Gastroesophageal sphincter (tissue), 4 donors: ENCODE results near the gene CYP26C1. TPM values are rescaled to one million over a fixed set of nuclear protein-coding genes. Genes with fewer than 3 reads are reported as not detected.

ENCODE experiments used
- ATAC-seq: fragments of 150-250 bp; one replicate; pipeline ENCODE4 v1.9.1; 2016; ENCODE audit warnings: mild to moderate bottlenecking, moderate library complexity
- H3K27ac ChIP-seq, 4 donors: fragments of 200-600 bp; sonication (generic) in 3 of 4; 1 replicate in 3 of 4; 2 replicates in 1 of 4; pipeline ENCODE4 v1.5.1; 2016 to 2019
- H3K27me3 ChIP-seq: fragments of 200-600 bp; sonication (generic); one replicate; pipeline ENCODE4 v1.5.1; 2019
- H3K36me3 ChIP-seq, 2 donors: fragments of 200-600 bp; sonication (generic); one replicate each; pipeline ENCODE4 v1.5.1; 2019; ENCODE audit warnings: control low read depth in 1 of 2
- H3K4me1 ChIP-seq, 3 donors: fragments of 200-600 bp; sonication (generic); 1 replicate in 2 of 3; 2 replicates in 1 of 3; pipeline ENCODE4 v1.5.1; 2016 to 2019; ENCODE audit warnings: control low read depth in 2 of 3
- H3K4me3 ChIP-seq, 2 donors: fragments of 200-600 bp; sonication (generic); one replicate each; pipeline ENCODE4 v1.5.1; 2019; ENCODE audit warnings: mild to moderate bottlenecking in 1 of 2, moderate library complexity in 1 of 2
- H3K9me3 ChIP-seq, 3 donors: fragments of 200-600 bp; sonication (generic); one replicate each; pipeline ENCODE4 v1.5.1; 2017 to 2019; ENCODE audit warnings: control low read depth in 2 of 3
- CTCF ChIP-seq, 4 experiments: fragments of 200-600 bp in 2 of 4; fragments of 450-650 bp in 2 of 4; sonication (generic) in 1 of 4; IDR thresholded peaks; one replicate each; pipeline ENCODE4 v1.5.1; 2017 to 2019; ENCODE audit warnings: antibody characterized with exemption in 4 of 4, mild to moderate bottlenecking in 2 of 4, moderate library complexity in 2 of 4
- EP300 ChIP-seq: sonication (generic); formaldehyde crosslinking; IDR thresholded peaks from one replicate; pipeline ENCODE4 v1.6.1; 2017; ENCODE audit warnings: antibody characterized with exemption, mild to moderate bottlenecking
- POLR2A ChIP-seq, 2 donors: fragments of 450-650 bp; IDR thresholded peaks; one replicate each; pipeline ENCODE4 v1.6.1; 2017; ENCODE audit warnings: antibody characterized with exemption in 2 of 2, mild to moderate bottlenecking in 2 of 2, moderate library complexity in 1 of 2
- POLR2AphosphoS5 ChIP-seq: sonication (generic); formaldehyde crosslinking; IDR thresholded peaks from one replicate; pipeline ENCODE4 v1.6.1; 2017; ENCODE audit warnings: antibody characterized with exemption
- WGBS, 2 donors: methylation state at CpG; one replicate each; pipeline ENCODE4 v1.1.5; 2018; ENCODE audit warnings: low coverage in 1 of 2; 5-methylcytosine and 5-hydroxymethylcytosine counted together
- total RNA-seq, 4 donors: library from RNA; depleted of rRNA; stranded (reverse); fragments of >200 nt; gene quantifications; one replicate each; pipeline ENCODE4 v1.1.0, GENCODE V29; 2016

Gene CYP26C1
- total RNA-seq, 4 donors from 2014 or later = 0.31 TPM; not detected in 3

GRCh38 chr10:93091960-93092359 lies 31.4 kb downstream of the CYP26C1 start:
- Histone ChIP-seq H3K4me3 (no peak overlapping the region), H3K4me1 (no peaks in the 10 kb centered on the region), H3K9me3 (no peaks in the 10 kb centered on the region), H3K36me3 (no peaks in the 10 kb centered on the region), H3K27ac (no peak overlapping the region), H3K27me3 (no peaks in the 10 kb centered on the region)
- no peak for ATAC-seq
- WGBS, 2 donors = 100% methylated on average over 3 of the region's 3 CpGs
- TF ChIP-seq POLR2A (IDR thresholded peaks at IDR 0.05) = no peak
- TF ChIP-seq CTCF (IDR thresholded peaks at IDR 0.05) = no peak
- no peak for TF ChIP-seq EP300
- TF ChIP-seq POLR2AphosphoS5 = no peak

DNA sequence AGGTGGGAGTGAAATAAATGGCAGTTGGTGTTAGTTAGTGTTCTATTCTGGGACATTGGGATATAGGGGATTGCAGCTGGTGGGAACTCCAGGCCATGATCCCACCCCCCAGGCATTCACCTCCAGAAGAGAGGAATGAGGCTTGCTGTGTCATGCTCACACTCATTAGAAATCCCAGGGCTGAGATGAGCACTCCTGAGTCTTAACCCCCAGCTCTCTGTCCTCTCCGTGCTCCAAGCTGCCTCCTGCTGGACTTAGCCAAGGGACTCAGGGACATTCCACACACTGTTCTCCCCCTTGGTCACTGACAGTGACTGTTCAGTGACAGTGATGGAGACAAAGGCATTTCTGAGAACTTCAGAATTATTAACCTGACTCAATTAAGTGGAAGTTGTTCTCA lies 34.6 kb downstream of the CYP26C1 start:
- no peak for TF ChIP-seq POLR2AphosphoS5
- no peak for TF ChIP-seq POLR2A (IDR thresholded peaks at IDR 0.05)
- TF ChIP-seq CTCF (IDR thresholded peaks at IDR 0.05) = no peak
- no peak for TF ChIP-seq EP300
- no peaks in the 10 kb centered on the region for H3K36me3 ChIP-seq
- WGBS, 2 donors = 63% methylated on average over 1 of the region's 1 CpG; no CpG with 5 or more reads in 1 of the 2 donors
- no peaks in the 10 kb centered on the region for H3K4me1 ChIP-seq
- no peak overlapping the region for H3K27ac ChIP-seq
- no peak for ATAC-seq
- no peak overlapping the region for H3K4me3 ChIP-seq
- no peaks in the 10 kb centered on the region for H3K27me3 ChIP-seq
- H3K9me3 ChIP-seq = no peaks in the 10 kb centered on the region

- no peak overlapping the region for H3K27ac ChIP-seq
- 80 to 90% methylated on average over 2 to 4 of the region's 5 CpGs for WGBS, 2 donors
- H3K9me3 ChIP-seq = no peaks in the 10 kb centered on the region
- no peaks in the 10 kb centered on the region for H3K27me3 ChIP-seq
- H3K4me3 ChIP-seq = no peak overlapping the region
- H3K36me3 ChIP-seq = no peaks in the 10 kb centered on the region
- no peak for TF ChIP-seq EP300
- no peak for TF ChIP-seq CTCF (IDR thresholded peaks at IDR 0.05)
- TF ChIP-seq POLR2AphosphoS5 = no peak
- TF ChIP-seq POLR2A (IDR thresholded peaks at IDR 0.05) = no peak
- H3K4me1 ChIP-seq = no peaks in the 10 kb centered on the region
- ATAC-seq = no peak
These were observed 36.3 kb downstream of the CYP26C1 start for GRCh38 chr10:93096901-93097300.

DNA sequence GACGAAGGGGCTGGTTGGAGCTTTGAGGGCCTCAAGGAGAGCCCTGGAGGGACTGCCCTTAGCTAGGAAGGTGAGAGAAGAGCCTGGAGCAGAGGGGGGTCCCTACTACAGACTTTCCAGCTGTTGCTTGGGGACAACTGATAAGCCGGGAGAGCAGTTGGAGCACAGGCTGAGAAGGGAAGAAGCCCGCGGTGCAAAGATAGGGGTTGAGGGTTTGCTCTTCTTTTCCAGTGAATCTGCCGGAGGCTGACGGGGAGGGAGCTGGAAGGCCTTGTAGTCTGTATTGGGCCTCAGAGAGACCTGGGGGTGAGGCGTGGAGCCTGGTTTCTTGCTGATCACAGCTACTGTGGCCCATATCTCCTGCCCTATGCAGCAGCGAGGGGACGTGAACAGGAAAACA lies 36.8 kb downstream of the CYP26C1 start:
- WGBS, 2 donors = 47 to 54% methylated on average over 4 to 5 of the region's 9 CpGs
- TF ChIP-seq POLR2A (IDR thresholded peaks at IDR 0.05) (no peak), EP300 (no peak), CTCF (IDR thresholded peaks at IDR 0.05) (no peak), POLR2AphosphoS5 (no peak)

GRCh38 chr10:93098816-93099215 lies 38.2 kb downstream of the CYP26C1 start:
- H3K4me1 ChIP-seq = no peaks in the 10 kb centered on the region
- WGBS, 2 donors = 84 to 90% methylated on average over 3 of the region's 3 CpGs
- ATAC-seq = no peak

More for the DNA sequence above, 36.8 kb downstream of the CYP26C1 start:
- Histone ChIP-seq H3K4me1 (no peaks in the 10 kb centered on the region), H3K27ac (no peak overlapping the region), H3K27me3 (no peaks in the 10 kb centered on the region), H3K4me3 (no peak overlapping the region), H3K9me3 (no peaks in the 10 kb centered on the region), H3K36me3 (no peaks in the 10 kb centered on the region)
- ATAC-seq = no peak

More at GRCh38 chr10:93098816-93099215, 38.2 kb downstream of the CYP26C1 start:
- Histone ChIP-seq H3K27me3 (no peaks in the 10 kb centered on the region), H3K9me3 (no peaks in the 10 kb centered on the region), H3K27ac (no peak overlapping the region), H3K36me3 (no peaks in the 10 kb centered on the region), H3K4me3 (no peak overlapping the region)
- TF ChIP-seq EP300 = no peak
- no peak for TF ChIP-seq POLR2A (IDR thresholded peaks at IDR 0.05)
- no peak for TF ChIP-seq POLR2AphosphoS5
